SK-N-SH treated with all-trans-retinoic acid at 6 μM for 48 hours (cell line): ENCODE measurements around the gene TMEM150B.

Experiments
- ATAC-seq: fragments of 200-7000 bp; cut with Tn5 transposase; 3 replicates; pipeline ENCODE4 v1.9.1; 2020; ENCODE audit warnings: mild to moderate bottlenecking, moderate library complexity
- ARNTL ChIP-seq: fragments of 450-650 bp; formaldehyde crosslinking; IDR thresholded peaks from 2 replicates; pipeline ENCODE4 v1.5.0; 2020; ENCODE audit warnings: low read depth, mild to moderate bottlenecking, moderate library complexity, borderline replicate concordance
- BACH2 ChIP-seq: fragments of 250-450 bp; sonication (Bioruptor Pico); IDR thresholded peaks from 2 replicates; pipeline ENCODE4 v1.9.0; 2021; ENCODE audit warnings: mild to moderate bottlenecking, borderline replicate concordance
- CREB5 ChIP-seq: fragments of 250-450 bp; sonication (Bioruptor Pico); IDR thresholded peaks from 2 replicates; pipeline ENCODE4 v1.5.1; 2020; ENCODE audit warnings: low read depth, mild to moderate bottlenecking, moderate library complexity
- CSDC2 ChIP-seq: fragments of 250-450 bp; sonication (Bioruptor Pico); IDR thresholded peaks from 2 replicates; pipeline ENCODE4 v1.5.0; 2020; ENCODE audit warnings: mild to moderate bottlenecking, moderate library complexity
- CSRNP3 ChIP-seq: fragments of 250-450 bp; sonication (Bioruptor Pico); IDR thresholded peaks from 2 replicates; pipeline ENCODE4 v1.5.1; 2021; ENCODE audit warnings: mild to moderate bottlenecking, moderate library complexity
- ESRRG ChIP-seq: fragments of 250-450 bp; sonication (Bioruptor Pico); IDR thresholded peaks from 2 replicates; pipeline ENCODE4 v1.6.1; 2021; ENCODE audit warnings: mild to moderate bottlenecking
- GLIS3 ChIP-seq: fragments of 250-450 bp; sonication (Bioruptor Pico); IDR thresholded peaks from 2 replicates; pipeline ENCODE4 v1.5.0; 2020; ENCODE audit warnings: mild to moderate bottlenecking, moderate library complexity
- ISL1 ChIP-seq: fragments of 250-450 bp; sonication (Bioruptor Pico); IDR thresholded peaks from 2 replicates; pipeline ENCODE4 v2.1.2; 2022; ENCODE audit warnings: mild to moderate bottlenecking, moderate library complexity
- OSR1 ChIP-seq: fragments of 250-450 bp; sonication (Bioruptor Pico); IDR thresholded peaks from 2 replicates; pipeline ENCODE4 v1.8.0; 2022; ENCODE audit warnings: moderate library complexity, mild to moderate bottlenecking, inconsistent platforms
- PATZ1 ChIP-seq: fragments of 250-450 bp; sonication (Bioruptor Pico); IDR thresholded peaks from 2 replicates; pipeline ENCODE4 v1.8.0; 2020; ENCODE audit warnings: mild to moderate bottlenecking, moderate library complexity, borderline replicate concordance
- PPARA ChIP-seq: fragments of 250-450 bp; sonication (Bioruptor Pico); IDR thresholded peaks from 2 replicates; pipeline ENCODE4 v1.5.0; 2020; ENCODE audit warnings: mild to moderate bottlenecking, borderline replicate concordance
- RARB ChIP-seq: fragments of 250-450 bp; sonication (Bioruptor Pico); IDR thresholded peaks from 2 replicates; pipeline ENCODE4 v1.8.0; 2021; ENCODE audit warnings: mild to moderate bottlenecking, moderate library complexity
- SNAI2 ChIP-seq: fragments of 250-450 bp; sonication (Bioruptor Pico); IDR thresholded peaks from 2 replicates; pipeline ENCODE4 v1.5.0; 2020; ENCODE audit warnings: mild to moderate bottlenecking, moderate library complexity
- TCF4 ChIP-seq: fragments of 250-450 bp; sonication (Bioruptor Pico); IDR thresholded peaks from 2 replicates; pipeline ENCODE4 v1.8.0; 2021; ENCODE audit warnings: mild to moderate bottlenecking, moderate library complexity, borderline replicate concordance
- TOX ChIP-seq: fragments of 250-450 bp; sonication (Bioruptor Pico); IDR thresholded peaks from 2 replicates; pipeline ENCODE4 v1.8.0; 2021; ENCODE audit warnings: mild to moderate bottlenecking, moderate library complexity, borderline replicate concordance
- TSHZ2 ChIP-seq: fragments of 250-450 bp; sonication (Bioruptor Pico); IDR thresholded peaks from 2 replicates; pipeline ENCODE4 v1.5.0; 2020; ENCODE audit warnings: mild to moderate bottlenecking, moderate library complexity
- ZC3H10 ChIP-seq: fragments of 250-450 bp; sonication (Bioruptor Pico); IDR thresholded peaks from 2 replicates; pipeline ENCODE4 v1.5.1; 2021; ENCODE audit warnings: mild to moderate bottlenecking, moderate library complexity
- ZFP3 ChIP-seq: fragments of 250-450 bp; sonication (Bioruptor Pico); IDR thresholded peaks from 2 replicates; pipeline ENCODE4 v1.5.0; 2020; ENCODE audit warnings: mild to moderate bottlenecking, moderate library complexity
- ZFP30 ChIP-seq: fragments of 450-650 bp; formaldehyde crosslinking; IDR thresholded peaks from 2 replicates; pipeline ENCODE4 v1.5.0; 2022; ENCODE audit warnings: mild to moderate bottlenecking, moderate library complexity
- ZNF565 ChIP-seq: fragments of 450-650 bp; formaldehyde crosslinking; conservative IDR thresholded peaks from 2 replicates; pipeline ENCODE4 v1.5.0; 2020; ENCODE audit warnings: low read depth, mild to moderate bottlenecking, moderate library complexity
- ZNF70 ChIP-seq: fragments of 450-650 bp; formaldehyde crosslinking; IDR thresholded peaks from 2 replicates; pipeline ENCODE4 v1.5.0; 2020; ENCODE audit warnings: mild to moderate bottlenecking, moderate library complexity
- ZNF8 ChIP-seq: fragments of 450-650 bp; formaldehyde crosslinking; IDR thresholded peaks from 2 replicates; pipeline ENCODE4 v1.5.0; 2020; ENCODE audit warnings: mild to moderate bottlenecking, moderate library complexity

TMEM150B gene

GRCh38 chr19:55315956-55316525 lies 9.1 kb downstream of the TMEM150B start:
- ATAC-seq = no peak
- no peak for TF ChIP-seq ARNTL (CRISPR knock-in tag)
- no peak for TF ChIP-seq CSRNP3 (CRISPR knock-in tag)
- TF ChIP-seq PPARA = no peak
- TF ChIP-seq ISL1 (CRISPR knock-in tag) = no peak
- no peak for TF ChIP-seq TSHZ2 (CRISPR knock-in tag)
- no peak for TF ChIP-seq TOX (CRISPR knock-in tag)
- no peak for TF ChIP-seq OSR1 (CRISPR knock-in tag)
- no peak for TF ChIP-seq SNAI2 (CRISPR knock-in tag)
- TF ChIP-seq CREB5 (CRISPR knock-in tag) = no peak
- no peak for TF ChIP-seq ZNF70 (CRISPR knock-in tag)
- no peak for TF ChIP-seq ZNF8 (CRISPR knock-in tag)
- TF ChIP-seq BACH2 (CRISPR knock-in tag) = no peak
- TF ChIP-seq PATZ1 (CRISPR knock-in tag) = no peak
- no peak for TF ChIP-seq ZFP3 (CRISPR knock-in tag)
- TF ChIP-seq ZNF565 (CRISPR knock-in tag) = no peak
- TF ChIP-seq, all 23 proteins: peak for 0

GRCh38 chr19:55314396-55314795 lies 10.7 kb downstream of the TMEM150B start:
- ATAC-seq = peak; percentile 13; the same call in 1 of the 3 replicates
- no peak for TF ChIP-seq SNAI2 (CRISPR knock-in tag)
- TF ChIP-seq ARNTL (CRISPR knock-in tag) = no peak
- no peak for TF ChIP-seq ZFP30 (CRISPR knock-in tag)
- no peak for TF ChIP-seq ZNF70 (CRISPR knock-in tag)

- ATAC-seq = no peak; the same call in 2 of the 3 replicates
- TF ChIP-seq ARNTL (CRISPR knock-in tag) = no peak
- no peak for TF ChIP-seq ZFP30 (CRISPR knock-in tag)
- TF ChIP-seq GLIS3 (CRISPR knock-in tag) = no peak
- TF ChIP-seq CREB5 (CRISPR knock-in tag) = no peak
- TF ChIP-seq RARB (CRISPR knock-in tag) = no peak
- no peak for TF ChIP-seq ZFP3 (CRISPR knock-in tag)
- TF ChIP-seq TSHZ2 (CRISPR knock-in tag) = no peak
- no peak for TF ChIP-seq ISL1 (CRISPR knock-in tag)
- no peak for TF ChIP-seq ESRRG
- no peak for TF ChIP-seq CSDC2 (CRISPR knock-in tag)
- no peak for TF ChIP-seq TOX (CRISPR knock-in tag)
- TF ChIP-seq ZC3H10 = no peak
- TF ChIP-seq TCF4 (CRISPR knock-in tag) = no peak
- TF ChIP-seq SNAI2 (CRISPR knock-in tag) = no peak
- TF ChIP-seq ZNF8 (CRISPR knock-in tag) = no peak
- TF ChIP-seq PATZ1 (CRISPR knock-in tag) = no peak
Measured at GRCh38 chr19:55312621-55313512, 12.3 kb downstream of the TMEM150B start.
